Keratinocyte (primary cell): ENCODE data around the gene TMPRSS11F. TPM values are rescaled to one million over a fixed set of nuclear protein-coding genes. Genes with fewer than 3 reads are reported as not detected.

Experiments used
- DNase-seq: peaks from one replicate; pipeline ENCODE4 v3.0.0-alpha.2; 2011; ENCODE audit warnings: low read depth, missing footprints, low spot score
- FAIRE-seq: peaks from 2 replicates; lab custom pipeline; 2011; peaks lifted over from hg19 to GRCh38; lab: Jason Lieb, UNC
- H2AFZ ChIP-seq: 2 replicates; pipeline ENCODE4 v1.6.0; 2012; ENCODE audit warnings: low read length, control low read depth, inconsistent platforms; ENCODE audit not compliant: control insufficient read depth
- H3K27ac ChIP-seq: 2 replicates; pipeline ENCODE4 v1.5.1; 2011; ENCODE audit warnings: low read length; ENCODE audit not compliant: control insufficient read depth, insufficient read depth
- H3K27me3 ChIP-seq: 3 replicates; pipeline ENCODE4 v1.6.0; 2011; ENCODE audit warnings: low read length; ENCODE audit not compliant: control insufficient read depth, insufficient read depth; ENCODE audit errors: extremely low read depth
- H3K36me3 ChIP-seq, 2 experiments: 2 replicates in 1 of 2; 3 replicates in 1 of 2; pipeline ENCODE4 v1.5.1; 2011; ENCODE audit warnings: low read length in 2 of 2, mild to moderate bottlenecking in 1 of 2; ENCODE audit not compliant: control insufficient read depth in 2 of 2, insufficient read depth in 2 of 2; ENCODE audit errors: extremely low read depth in 1 of 2
- H3K4me1 ChIP-seq: 3 replicates; pipeline ENCODE4 v1.5.1; 2011; ENCODE audit warnings: low read length; ENCODE audit not compliant: control insufficient read depth, insufficient read depth; ENCODE audit errors: extremely low read depth
- H3K4me2 ChIP-seq: 3 replicates; pipeline ENCODE4 v1.6.0; 2011; ENCODE audit warnings: low read depth, low read length; ENCODE audit not compliant: control insufficient read depth, insufficient read depth; ENCODE audit errors: extremely low read depth
- H3K4me3 ChIP-seq, 3 experiments: fragments of 200-600 bp in 1 of 3; sonication (generic) in 1 of 3; 2 replicates in 2 of 3; 3 replicates in 1 of 3; pipeline ENCODE4 v1.5.1; 2011 to 2016; ENCODE audit warnings: low read length in 3 of 3, mild to moderate bottlenecking in 3 of 3, control low read depth in 2 of 3, inconsistent platforms in 1 of 3, low read depth in 1 of 3, mixed read lengths in 1 of 3, mixed run types in 1 of 3, moderate library complexity in 1 of 3; ENCODE audit not compliant: control insufficient read depth in 2 of 3, insufficient read depth in 2 of 3; ENCODE audit errors: extremely low read depth in 1 of 3
- H3K79me2 ChIP-seq: 2 replicates; pipeline ENCODE4 v1.6.0; 2012; ENCODE audit warnings: low read length; ENCODE audit not compliant: control insufficient read depth, insufficient read depth
- H3K9ac ChIP-seq: 3 replicates; pipeline ENCODE4 v1.6.0; 2011; ENCODE audit warnings: low read length; ENCODE audit not compliant: control insufficient read depth, insufficient read depth; ENCODE audit errors: extremely low read depth
- H3K9me1 ChIP-seq: 3 replicates; pipeline ENCODE4 v1.6.0; 2011; ENCODE audit warnings: low read length; ENCODE audit not compliant: control insufficient read depth, insufficient read depth; ENCODE audit errors: extremely low read depth
- H3K9me3 ChIP-seq: 2 replicates; pipeline ENCODE4 v1.5.1; 2012; ENCODE audit warnings: low read depth, low read length; ENCODE audit not compliant: control insufficient read depth
- H4K20me1 ChIP-seq: 3 replicates; pipeline ENCODE4 v1.6.0; 2011; ENCODE audit warnings: low read length; ENCODE audit not compliant: control insufficient read depth, insufficient read depth; ENCODE audit errors: extremely low read depth
- EZH2 ChIP-seq: IDR thresholded peaks from one replicate; pipeline ENCODE4 v1.6.1; 2012; ENCODE audit warnings: inconsistent platforms, mild to moderate bottlenecking, low read length, moderate library complexity
- dilution Hi-C: fragments of 300-500 bp; cut with MboI; formaldehyde crosslinking; loops from one replicate; pipeline ENCODE4 v1.7.0; 2020; ENCODE audit warnings: low sequenced_read_pairs; ENCODE audit not compliant: extremely low pct_ligation_motif_present
- polyA plus RNA-seq, 5 experiments: library from polyadenylated mRNA; depleted of rRNA in 3 of 5; stranded (reverse) in 3 of 5; stranded (forward) in 1 of 5; unstranded in 1 of 5; fragments of >200 nt; gene quantifications; 1 replicate in 1 of 5; 2 replicates in 3 of 5; 3 replicates in 1 of 5; pipeline versions ENCODE4 v1.2.1 to v1.2.3, GENCODE V29; 2011 to 2012; ENCODE audit warnings: missing spikeins in 2 of 5, low read depth in 1 of 5, low replicate concordance in 1 of 5
- TF ChIP-seq, protein P1 (sequence below), 3 experiments: IDR thresholded peaks in 1 of 3; conservative IDR thresholded peaks in 1 of 3; optimal IDR thresholded peaks in 1 of 3; 2 replicates in 2 of 3; 3 replicates in 1 of 3; pipeline versions ENCODE3 to v1.5.1; 2011; ENCODE audit warnings: low read length in 3 of 3, mild to moderate bottlenecking in 3 of 3, moderate library complexity in 2 of 3, control low read depth in 1 of 3, inconsistent platforms in 1 of 3; ENCODE audit not compliant: insufficient read depth in 2 of 3; ENCODE audit errors: extremely low read depth in 1 of 3

TMPRSS11F gene
- polyA plus RNA-seq, 1 donor (not counting 4 experiments of a cell fraction or from before 2014, with no cell fraction given) = 1.2 TPM

DNA sequence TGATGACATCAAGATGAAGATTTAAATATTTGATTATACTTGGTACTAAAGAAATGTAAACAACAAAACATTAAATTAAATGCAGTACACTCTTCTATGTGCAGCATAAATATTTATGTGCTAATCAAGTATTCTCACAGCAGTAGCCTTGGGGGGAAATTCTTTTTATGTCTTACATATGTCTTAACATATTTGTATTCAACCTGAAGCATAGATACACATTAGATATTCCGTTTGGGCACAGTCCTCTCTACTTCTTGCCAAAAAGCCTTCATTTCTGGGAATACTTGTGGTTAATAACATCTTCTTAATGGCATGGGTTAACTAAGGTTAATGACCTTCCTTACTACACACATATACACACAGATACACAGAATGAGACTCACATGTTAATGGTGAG, 19.8 kb downstream of the TMPRSS11F start:
- Histone ChIP-seq H3K27me3 (no peaks in the 10 kb centered on the region), H3K9me1 (no peaks in the 10 kb centered on the region), H4K20me1 (no peaks in the 10 kb centered on the region), H3K9ac (no peak overlapping the region), H3K36me3 (no peaks in the 10 kb centered on the region), H3K4me2 (no peak overlapping the region), H3K9me3 (no peaks in the 10 kb centered on the region), H3K4me1 (no peaks in the 10 kb centered on the region), H3K79me2 (no peaks in the 10 kb centered on the region), H3K4me3 (no peak overlapping the region), H3K27ac (no peak overlapping the region), H2AFZ (no peak overlapping the region)
- TF ChIP-seq, protein P1, sequence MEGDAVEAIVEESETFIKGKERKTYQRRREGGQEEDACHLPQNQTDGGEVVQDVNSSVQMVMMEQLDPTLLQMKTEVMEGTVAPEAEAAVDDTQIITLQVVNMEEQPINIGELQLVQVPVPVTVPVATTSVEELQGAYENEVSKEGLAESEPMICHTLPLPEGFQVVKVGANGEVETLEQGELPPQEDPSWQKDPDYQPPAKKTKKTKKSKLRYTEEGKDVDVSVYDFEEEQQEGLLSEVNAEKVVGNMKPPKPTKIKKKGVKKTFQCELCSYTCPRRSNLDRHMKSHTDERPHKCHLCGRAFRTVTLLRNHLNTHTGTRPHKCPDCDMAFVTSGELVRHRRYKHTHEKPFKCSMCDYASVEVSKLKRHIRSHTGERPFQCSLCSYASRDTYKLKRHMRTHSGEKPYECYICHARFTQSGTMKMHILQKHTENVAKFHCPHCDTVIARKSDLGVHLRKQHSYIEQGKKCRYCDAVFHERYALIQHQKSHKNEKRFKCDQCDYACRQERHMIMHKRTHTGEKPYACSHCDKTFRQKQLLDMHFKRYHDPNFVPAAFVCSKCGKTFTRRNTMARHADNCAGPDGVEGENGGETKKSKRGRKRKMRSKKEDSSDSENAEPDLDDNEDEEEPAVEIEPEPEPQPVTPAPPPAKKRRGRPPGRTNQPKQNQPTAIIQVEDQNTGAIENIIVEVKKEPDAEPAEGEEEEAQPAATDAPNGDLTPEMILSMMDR (optimal IDR thresholded peaks at IDR 0.05 in 1 of 3, IDR thresholded peaks at IDR 0.05 in 1 of 3, conservative IDR thresholded peaks at IDR 0.05 in 1 of 3; ENCODE audit: extremely low read depth in 1 of 3, insufficient read depth in 2 of 3, low read length in 3 of 3) = no peak
- no peak for TF ChIP-seq EZH2
- dilution Hi-C loops = no loop called here
- FAIRE-seq (no peak), DNase-seq (no peak)

DNA sequence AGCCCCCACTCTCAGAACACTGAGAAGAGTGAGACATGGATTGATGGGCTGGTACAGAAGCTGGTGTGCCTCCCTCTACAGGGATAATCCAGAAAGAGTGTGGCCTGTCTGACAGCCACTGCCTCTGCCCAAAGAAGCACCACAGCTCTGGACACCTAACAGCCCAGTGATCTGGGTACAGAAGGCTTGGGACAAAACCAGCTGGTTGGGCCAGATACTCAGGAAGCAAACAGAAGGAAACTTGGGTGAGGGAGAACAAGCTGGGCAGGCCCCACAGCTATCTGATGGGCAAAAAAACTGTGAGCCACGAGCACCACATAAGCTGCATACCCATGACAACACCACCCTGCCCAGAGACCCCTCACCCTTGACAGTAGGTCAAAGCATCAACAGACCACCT, 46.9 kb downstream of the TMPRSS11F start:
- DNase-seq (no peak), FAIRE-seq (no peak)
- Histone ChIP-seq H3K27ac (no peak overlapping the region), H3K4me1 (no peaks in the 10 kb centered on the region), H3K79me2 (no peaks in the 10 kb centered on the region), H3K9ac (no peak overlapping the region), H3K4me3 (no peak overlapping the region), H3K36me3 (no peaks in the 10 kb centered on the region), H2AFZ (no peak overlapping the region), H4K20me1 (no peaks in the 10 kb centered on the region), H3K27me3 (no peaks in the 10 kb centered on the region), H3K9me1 (no peaks in the 10 kb centered on the region), H3K9me3 (no peaks in the 10 kb centered on the region), H3K4me2 (no peak overlapping the region)
- TF ChIP-seq, protein P1 (optimal IDR thresholded peaks at IDR 0.05 in 1 of 3, IDR thresholded peaks at IDR 0.05 in 1 of 3, conservative IDR thresholded peaks at IDR 0.05 in 1 of 3; ENCODE audit: extremely low read depth in 1 of 3, insufficient read depth in 2 of 3, low read length in 3 of 3) = no peak
- no peak for TF ChIP-seq EZH2
- dilution Hi-C loops = no loop called here
